H1 (cell line): ENCODE results near the gene HCK. TPM values are rescaled to one million over a fixed set of nuclear protein-coding genes. Genes with fewer than 3 reads are reported as not detected.

Source experiments
- CEBPB ChIP-seq: IDR thresholded peaks from 2 replicates; pipeline ENCODE4 v1.6.1; 2012; ENCODE audit warnings: low read depth, low read length
- CREB1 ChIP-seq: IDR thresholded peaks from 2 replicates; pipeline ENCODE4 v1.6.1; 2012; ENCODE audit warnings: inconsistent platforms
- CTBP2 ChIP-seq: IDR thresholded peaks from 2 replicates; pipeline ENCODE4 v1.7.0; 2011; ENCODE audit warnings: borderline replicate concordance, mild to moderate bottlenecking, moderate library complexity, mixed read lengths, low read length; ENCODE audit not compliant: insufficient read depth, insufficient read length
- CTCF ChIP-seq, 3 experiments: IDR thresholded peaks; 1 replicate in 2 of 3; 2 replicates in 1 of 3; pipeline versions ENCODE4 v1.5.1 to v1.6.1; 2011; ENCODE audit warnings: low read length in 3 of 3, mild to moderate bottlenecking in 3 of 3, inconsistent platforms in 2 of 3, low read depth in 1 of 3, moderate library complexity in 1 of 3; ENCODE audit not compliant: insufficient read depth in 1 of 3; ENCODE audit errors: control extremely low read depth in 1 of 3
- EGR1 ChIP-seq: IDR thresholded peaks from 2 replicates; pipeline ENCODE4 v1.6.1; 2011; ENCODE audit warnings: low read depth, low read length, borderline replicate concordance
- GABPA ChIP-seq: IDR thresholded peaks from 2 replicates; pipeline ENCODE4 v1.6.1; 2011; ENCODE audit warnings: mild to moderate bottlenecking, low read length, moderate library complexity, borderline replicate concordance; ENCODE audit not compliant: insufficient read depth
- JUND ChIP-seq: IDR thresholded peaks from 2 replicates; pipeline ENCODE4 v1.6.1; 2011; ENCODE audit warnings: mild to moderate bottlenecking, improper control_type of control experiment, low read length
- MAFK ChIP-seq: IDR thresholded peaks from 2 replicates; pipeline ENCODE4 v1.6.1; 2012; ENCODE audit warnings: low read depth, mild to moderate bottlenecking, improper control_type of control experiment, low read length
- PHF8 ChIP-seq: fragments of 200-600 bp; sonication (generic); conservative IDR thresholded peaks from 2 replicates; pipeline ENCODE4 v1.7.1; 2012; ENCODE audit warnings: low read depth, mild to moderate bottlenecking, inconsistent platforms, low read length, moderate library complexity
- RFX5 ChIP-seq: IDR thresholded peaks from 2 replicates; pipeline ENCODE4 v1.6.1; 2011; ENCODE audit warnings: low read depth, low read length, improper control_type of control experiment, borderline replicate concordance
- RNF2 ChIP-seq: fragments of 200-900, 300-1000 bp; sonication (generic); IDR thresholded peaks from 2 replicates; pipeline ENCODE4 v1.7.1; 2016; ENCODE audit warnings: borderline replicate concordance, low read depth, mild to moderate bottlenecking, antibody characterized with exemption, low read length; ENCODE audit not compliant: poor library complexity, severe bottlenecking; ENCODE audit errors: missing control alignments
- SIRT6 ChIP-seq: IDR thresholded peaks from one replicate; pipeline ENCODE4 v1.7.1; 2012; ENCODE audit warnings: low read length, inconsistent platforms
- TEAD4 ChIP-seq: IDR thresholded peaks from 2 replicates; pipeline ENCODE4 v1.6.1; 2012; ENCODE audit warnings: low read depth, low read length, inconsistent platforms, mixed read lengths
- polyA plus RNA-seq, 7 experiments: library from polyadenylated mRNA; depleted of rRNA in 3 of 7; stranded (reverse) in 5 of 7; unstranded in 2 of 7; fragments of >200 nt in 5 of 7; fragments of 200-250 nt in 2 of 7; gene quantifications; 1 replicate in 5 of 7; 2 replicates in 1 of 7; 4 replicates in 1 of 7; pipeline versions ENCODE4 v1.2.1 to v1.2.3, GENCODE V29; 2011 to 2013; ENCODE audit warnings: missing spikeins in 2 of 7, mixed read lengths in 2 of 7
- total RNA-seq: library from RNA; stranded (reverse); fragmentation: NEBNext Ultra II Directional; extraction: Animal tissue kit (Norgen Biotek cat#: 25700); gene quantifications from 2 replicates; pipeline ENCODE4 v1.2.1, GENCODE V29; 2021
- TF ChIP-seq, protein P1 (sequence below): IDR thresholded peaks from 2 replicates; pipeline ENCODE4 v1.6.1; 2012; ENCODE audit warnings: inconsistent platforms
- TF ChIP-seq, protein P2 (sequence below): IDR thresholded peaks from 2 replicates; pipeline ENCODE4 v1.6.1; 2011; ENCODE audit warnings: low read depth, mild to moderate bottlenecking, low read length; ENCODE audit not compliant: insufficient read depth

HCK gene
- total and polyA plus RNA-seq, 2 of the 8 experiments (the other 6 are each of a cell fraction or from before 2014, with no cell fraction given), result 0.37 to 4.3 TPM

DNA sequence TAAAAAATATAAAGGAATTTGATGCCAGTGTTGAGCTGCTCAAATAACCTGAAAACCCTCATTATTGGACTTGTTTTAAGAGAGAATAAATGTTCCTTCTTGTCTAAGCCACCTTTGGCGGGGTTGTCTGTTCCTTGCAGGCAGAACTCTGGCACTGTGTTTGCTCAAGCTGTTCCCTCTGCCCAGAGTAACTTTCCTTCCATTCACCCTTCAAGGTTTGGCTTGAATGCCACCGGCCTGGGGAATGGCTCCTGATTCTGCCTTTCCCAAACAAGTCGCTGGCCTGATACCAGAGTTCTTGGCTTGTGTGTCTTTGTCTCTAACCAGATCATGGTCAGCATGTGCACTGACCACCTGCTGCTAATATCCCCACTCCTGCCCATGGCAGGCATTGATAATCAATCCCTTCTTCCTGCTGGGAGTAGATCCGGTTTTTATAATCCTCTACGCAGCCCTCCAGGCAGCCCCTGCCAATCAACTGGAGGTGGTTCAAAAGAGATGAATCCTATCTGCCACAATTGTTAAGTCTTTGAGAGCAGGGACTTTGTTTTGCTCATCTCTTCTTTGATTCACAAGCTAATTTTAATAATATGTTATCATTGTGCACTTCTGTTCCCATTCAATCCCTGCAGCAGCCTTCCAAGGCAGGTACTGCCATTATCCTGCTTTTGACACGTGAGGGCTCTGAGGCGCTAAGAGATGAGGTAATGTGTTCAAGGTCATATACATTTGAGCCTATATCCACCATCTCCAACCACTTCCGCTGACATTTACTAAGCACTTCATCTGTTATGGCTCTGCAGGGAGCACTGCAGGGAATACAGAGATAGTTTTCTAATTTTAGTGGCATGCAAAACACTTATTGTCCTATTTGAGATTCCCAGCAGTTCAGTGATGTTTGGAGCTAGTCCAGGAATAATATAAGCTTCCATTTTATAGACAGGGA lies 44.9 kb upstream of the HCK start (continued):
- TF ChIP-seq, protein P1, sequence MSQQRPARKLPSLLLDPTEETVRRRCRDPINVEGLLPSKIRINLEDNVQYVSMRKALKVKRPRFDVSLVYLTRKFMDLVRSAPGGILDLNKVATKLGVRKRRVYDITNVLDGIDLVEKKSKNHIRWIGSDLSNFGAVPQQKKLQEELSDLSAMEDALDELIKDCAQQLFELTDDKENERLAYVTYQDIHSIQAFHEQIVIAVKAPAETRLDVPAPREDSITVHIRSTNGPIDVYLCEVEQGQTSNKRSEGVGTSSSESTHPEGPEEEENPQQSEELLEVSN, result peak; percentile 54; the same call in 1 of the 2 replicates
- TF ChIP-seq CREB1, result 0 out of 2 replicates have a peak, but pooled peaks have one; percentile 21
- no peak for TF ChIP-seq PHF8
- TF ChIP-seq GABPA, result no peak
- TF ChIP-seq, protein P2, sequence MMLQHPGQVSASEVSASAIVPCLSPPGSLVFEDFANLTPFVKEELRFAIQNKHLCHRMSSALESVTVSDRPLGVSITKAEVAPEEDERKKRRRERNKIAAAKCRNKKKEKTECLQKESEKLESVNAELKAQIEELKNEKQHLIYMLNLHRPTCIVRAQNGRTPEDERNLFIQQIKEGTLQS, result no peak
- no peak for TF ChIP-seq EGR1
- TF ChIP-seq JUND, result no peak
- no peak for TF ChIP-seq RNF2
- no peak for TF ChIP-seq TEAD4
- no peak for TF ChIP-seq CTCF (IDR thresholded peaks at IDR 0.05; ENCODE audit: control extremely low read depth in 1 of 3, insufficient read depth in 1 of 3, low read depth in 1 of 3, low read length in 3 of 3)
- TF ChIP-seq MAFK, result no peak
- no peak for TF ChIP-seq SIRT6
- TF ChIP-seq CTBP2, result no peak
- TF ChIP-seq CEBPB, result no peak
- no peak for TF ChIP-seq RFX5
- TF ChIP-seq, all 59 proteins: peak for 3
